AG10803 (cell line): ENCODE measurements around the gene BCL2L12.

ENCODE experiments used
- DNase-seq: peaks from one replicate; pipeline ENCODE4 v3.0.0; 2010; ENCODE audit warnings: low read depth
- H3K4me3 ChIP-seq: 2 replicates; pipeline ENCODE4 v1.5.1; 2011; ENCODE audit warnings: mild to moderate bottlenecking, low read length, control low read depth
- TF ChIP-seq, protein P1 (sequence below): conservative IDR thresholded peaks from 2 replicates; pipeline ENCODE4 v1.5.1; 2011; ENCODE audit warnings: mild to moderate bottlenecking, low read length, control low read depth, inconsistent platforms

BCL2L12 gene

DNA sequence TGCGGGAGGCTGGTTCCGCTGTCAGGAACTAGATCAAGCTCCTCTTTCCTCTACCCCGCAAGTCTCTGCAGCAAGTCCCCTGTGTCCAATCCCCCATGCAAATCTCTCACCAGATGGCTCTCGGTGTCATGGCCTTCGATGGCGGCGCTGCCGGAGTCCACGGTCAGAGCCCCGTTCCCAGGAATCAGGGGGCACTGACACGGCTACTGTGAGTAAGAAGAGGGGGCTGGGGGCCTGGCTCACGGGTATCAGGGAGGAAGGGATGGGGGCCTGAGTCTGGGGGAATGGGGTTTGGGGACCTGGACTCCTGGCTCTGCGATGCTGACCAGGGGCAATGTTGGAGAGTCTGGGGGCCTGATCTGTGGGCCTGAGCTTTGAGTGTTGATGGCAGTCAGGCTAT is 19.7 kb upstream of the BCL2L12 start:
- TF ChIP-seq, protein P1, sequence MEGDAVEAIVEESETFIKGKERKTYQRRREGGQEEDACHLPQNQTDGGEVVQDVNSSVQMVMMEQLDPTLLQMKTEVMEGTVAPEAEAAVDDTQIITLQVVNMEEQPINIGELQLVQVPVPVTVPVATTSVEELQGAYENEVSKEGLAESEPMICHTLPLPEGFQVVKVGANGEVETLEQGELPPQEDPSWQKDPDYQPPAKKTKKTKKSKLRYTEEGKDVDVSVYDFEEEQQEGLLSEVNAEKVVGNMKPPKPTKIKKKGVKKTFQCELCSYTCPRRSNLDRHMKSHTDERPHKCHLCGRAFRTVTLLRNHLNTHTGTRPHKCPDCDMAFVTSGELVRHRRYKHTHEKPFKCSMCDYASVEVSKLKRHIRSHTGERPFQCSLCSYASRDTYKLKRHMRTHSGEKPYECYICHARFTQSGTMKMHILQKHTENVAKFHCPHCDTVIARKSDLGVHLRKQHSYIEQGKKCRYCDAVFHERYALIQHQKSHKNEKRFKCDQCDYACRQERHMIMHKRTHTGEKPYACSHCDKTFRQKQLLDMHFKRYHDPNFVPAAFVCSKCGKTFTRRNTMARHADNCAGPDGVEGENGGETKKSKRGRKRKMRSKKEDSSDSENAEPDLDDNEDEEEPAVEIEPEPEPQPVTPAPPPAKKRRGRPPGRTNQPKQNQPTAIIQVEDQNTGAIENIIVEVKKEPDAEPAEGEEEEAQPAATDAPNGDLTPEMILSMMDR = no peak
- no peak for DNase-seq

DNA sequence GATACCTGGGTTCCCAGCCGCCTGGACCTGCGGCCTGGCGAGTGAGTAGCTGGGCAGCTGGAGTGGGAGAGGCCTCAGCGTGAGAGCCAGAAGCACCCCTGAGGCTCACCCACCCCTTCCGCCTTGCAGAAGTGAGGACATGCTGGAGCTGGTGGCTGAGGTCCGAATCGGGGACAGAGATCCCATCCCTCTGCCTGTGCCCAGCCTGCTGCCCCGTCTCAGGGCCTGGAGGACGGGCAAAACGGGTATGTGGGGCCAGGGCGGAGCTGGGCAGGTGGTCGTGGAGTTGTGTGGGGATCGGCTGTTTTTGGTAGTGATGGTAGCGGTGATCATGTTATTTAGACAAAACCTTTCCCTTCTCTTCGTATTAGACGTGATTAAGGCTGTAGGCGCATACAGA is 19.1 kb upstream of the BCL2L12 start:
- no peak overlapping the region for H3K4me3 ChIP-seq
- no peak for DNase-seq
- TF ChIP-seq, protein P1 = no peak

More for the DNA sequence above, 19.7 kb upstream of the BCL2L12 start:
- H3K4me3 ChIP-seq = no peak overlapping the region

DNA sequence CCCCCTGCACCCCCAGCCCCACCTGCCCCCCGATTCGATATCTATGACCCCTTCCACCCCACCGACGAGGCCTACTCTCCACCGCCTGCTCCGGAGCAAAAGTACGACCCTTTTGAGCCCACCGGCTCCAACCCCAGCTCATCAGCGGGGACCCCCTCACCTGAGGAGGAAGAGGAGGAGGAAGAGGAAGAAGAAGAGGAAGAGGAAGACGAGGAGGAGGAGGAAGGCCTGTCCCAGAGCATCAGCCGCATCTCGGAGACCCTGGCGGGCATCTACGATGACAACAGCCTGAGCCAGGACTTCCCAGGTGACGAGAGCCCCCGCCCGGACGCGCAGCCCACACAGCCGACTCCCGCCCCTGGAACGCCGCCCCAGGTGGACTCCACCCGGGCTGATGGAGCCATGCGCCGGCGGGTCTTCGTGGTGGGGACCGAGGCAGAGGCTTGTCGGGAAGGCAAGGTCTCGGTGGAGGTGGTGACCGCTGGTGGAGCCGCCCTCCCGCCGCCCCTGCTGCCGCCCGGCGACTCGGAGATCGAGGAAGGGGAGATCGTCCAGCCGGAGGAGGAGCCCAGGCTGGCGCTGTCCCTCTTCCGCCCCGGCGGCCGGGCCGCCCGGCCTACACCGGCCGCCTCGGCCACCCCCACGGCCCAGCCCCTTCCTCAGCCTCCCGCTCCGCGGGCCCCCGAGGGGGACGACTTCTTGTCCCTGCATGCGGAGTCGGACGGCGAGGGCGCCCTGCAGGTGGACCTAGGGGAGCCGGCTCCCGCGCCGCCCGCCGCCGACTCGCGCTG is 14.5 kb upstream of the BCL2L12 start:
- TF ChIP-seq, protein P1 = no peak
- no peak overlapping the region for H3K4me3 ChIP-seq
- DNase-seq = no peak

DNA sequence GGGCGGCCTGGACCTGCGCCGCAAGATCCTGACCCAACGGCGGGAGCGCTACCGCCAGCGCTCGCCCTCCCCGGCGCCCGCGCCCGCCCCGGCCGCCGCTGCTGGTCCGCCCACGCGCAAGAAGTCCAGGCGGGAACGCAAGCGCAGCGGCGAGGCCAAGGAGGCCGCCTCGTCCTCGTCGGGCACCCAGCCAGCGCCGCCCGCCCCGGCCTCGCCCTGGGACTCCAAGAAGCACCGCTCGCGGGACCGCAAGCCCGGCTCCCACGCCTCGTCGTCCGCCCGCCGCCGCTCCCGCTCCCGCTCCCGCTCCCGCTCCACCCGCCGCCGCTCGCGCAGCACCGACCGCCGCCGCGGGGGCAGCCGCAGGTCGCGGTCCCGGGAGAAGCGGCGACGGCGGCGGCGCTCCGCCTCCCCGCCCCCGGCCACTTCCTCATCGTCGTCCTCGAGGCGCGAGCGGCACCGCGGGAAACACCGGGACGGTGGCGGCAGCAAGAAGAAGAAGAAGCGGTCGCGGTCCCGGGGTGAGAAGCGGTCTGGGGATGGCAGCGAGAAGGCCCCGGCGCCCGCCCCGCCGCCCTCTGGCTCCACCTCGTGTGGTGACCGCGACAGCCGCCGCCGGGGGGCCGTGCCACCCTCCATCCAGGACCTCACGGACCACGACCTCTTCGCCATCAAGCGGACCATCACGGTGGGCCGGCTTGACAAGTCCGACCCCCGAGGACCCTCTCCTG is 13.7 kb upstream of the BCL2L12 start:
- TF ChIP-seq, protein P1 = no peak
- no peak overlapping the region for H3K4me3 ChIP-seq
- DNase-seq = no peak

DNA sequence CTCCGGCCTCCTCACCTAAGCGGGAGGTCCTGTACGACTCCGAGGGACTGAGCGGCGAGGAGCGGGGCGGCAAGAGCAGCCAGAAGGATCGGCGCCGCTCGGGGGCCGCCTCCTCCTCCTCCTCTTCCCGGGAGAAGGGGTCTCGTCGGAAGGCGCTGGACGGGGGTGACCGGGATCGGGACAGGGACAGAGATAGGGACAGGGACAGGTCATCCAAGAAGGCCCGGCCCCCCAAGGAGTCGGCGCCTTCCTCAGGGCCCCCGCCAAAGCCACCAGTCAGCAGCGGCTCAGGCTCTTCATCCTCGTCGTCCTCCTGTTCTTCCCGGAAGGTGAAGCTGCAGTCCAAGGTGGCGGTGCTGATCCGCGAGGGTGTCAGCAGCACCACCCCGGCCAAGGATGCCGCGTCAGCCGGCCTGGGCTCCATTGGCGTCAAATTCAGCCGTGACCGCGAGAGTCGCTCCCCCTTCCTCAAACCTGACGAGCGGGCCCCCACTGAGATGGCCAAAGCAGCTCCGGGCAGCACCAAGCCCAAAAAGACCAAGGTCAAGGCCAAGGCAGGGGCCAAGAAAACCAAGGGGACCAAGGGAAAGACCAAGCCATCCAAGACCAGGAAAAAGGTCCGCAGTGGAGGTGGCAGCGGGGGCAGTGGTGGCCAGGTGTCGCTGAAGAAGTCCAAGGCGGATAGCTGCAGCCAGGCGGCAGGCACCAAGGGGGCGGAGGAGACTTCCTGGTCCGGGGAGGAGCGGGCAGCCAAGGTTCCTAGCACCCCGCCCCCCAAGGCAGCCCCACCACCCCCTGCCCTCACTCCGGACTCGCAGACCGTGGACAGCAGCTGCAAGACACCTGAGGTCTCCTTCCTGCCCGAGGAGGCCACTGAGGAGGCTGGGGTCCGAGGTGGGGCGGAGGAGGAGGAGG is 12.9 kb upstream of the BCL2L12 start:
- no peak for DNase-seq
- H3K4me3 ChIP-seq = no peak overlapping the region
- TF ChIP-seq, protein P1 = no peak

DNA sequence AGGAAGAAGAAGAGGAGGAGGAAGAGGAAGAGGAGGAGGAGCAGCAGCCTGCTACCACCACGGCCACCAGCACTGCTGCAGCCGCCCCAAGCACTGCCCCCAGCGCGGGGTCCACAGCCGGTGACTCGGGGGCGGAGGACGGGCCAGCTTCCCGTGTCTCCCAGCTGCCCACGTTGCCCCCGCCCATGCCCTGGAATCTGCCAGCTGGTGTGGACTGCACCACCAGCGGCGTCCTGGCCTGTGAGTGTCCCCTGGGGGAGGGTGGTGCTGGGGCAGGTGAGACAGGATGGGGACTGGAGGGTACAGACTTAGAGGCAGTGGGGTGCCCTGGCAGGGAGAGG is 12.3 kb upstream of the BCL2L12 start:
- DNase-seq = no peak
- H3K4me3 ChIP-seq = no peak overlapping the region
- TF ChIP-seq, protein P1 = no peak
